Stimulated activated memory B cell treated with anti-CD40 and anti-IgM and Interleukin-4, amounts not matched to agents 10 μg/mL and 1 μg/mL and 100 μg/mL, for 72 hours (primary cell): Measurements from ENCODE around the gene EPHA8.

Experiments
- ATAC-seq: fragments of 150-1000 bp; cut with Tn5 transposase; 2 replicates; pipeline ENCODE4 v1.10.0; 2021
- H3K27ac Mint-ChIP-seq: one replicate; pipeline ENCODE4 v1.8.0; 2022; ENCODE audit warnings: mild to moderate bottlenecking, mixed read lengths
- H3K27me3 Mint-ChIP-seq: one replicate; pipeline ENCODE4 v1.8.0; 2022; ENCODE audit warnings: mixed read lengths
- H3K36me3 Mint-ChIP-seq: one replicate; pipeline ENCODE4 v1.8.0; 2022; ENCODE audit warnings: mixed read lengths
- H3K4me1 Mint-ChIP-seq: one replicate; pipeline ENCODE4 v1.8.0; 2022; ENCODE audit warnings: mixed read lengths
- H3K4me3 Mint-ChIP-seq: one replicate; pipeline ENCODE4 v1.8.0; 2022; ENCODE audit warnings: mild to moderate bottlenecking, moderate library complexity, mixed read lengths
- H3K9me3 Mint-ChIP-seq: one replicate; pipeline ENCODE4 v1.8.0; 2022; ENCODE audit warnings: mixed read lengths

EPHA8 gene

GRCh38 chr1:22627331-22627730 lies 64.0 kb downstream of the EPHA8 start:
- Mint-ChIP-seq H3K36me3 (no peaks in the 10 kb centered on the region), H3K4me1 (no peaks in the 10 kb centered on the region), H3K9me3 (no peaks in the 10 kb centered on the region), H3K27me3 (peaks cover 74% of the 10 kb centered on the region), H3K27ac (no peak overlapping the region), H3K4me3 (no peak overlapping the region)
- ATAC-seq = no peak

GRCh38 chr1:22628698-22629444 lies 65.6 kb downstream of the EPHA8 start:
- Mint-ChIP-seq H3K4me1 (no peaks in the 10 kb centered on the region), H3K27me3 (peaks cover 58% of the 10 kb centered on the region), H3K9me3 (no peaks in the 10 kb centered on the region), H3K27ac (no peak overlapping the region), H3K36me3 (no peaks in the 10 kb centered on the region), H3K4me3 (no peak overlapping the region)
- ATAC-seq = no peak

- ATAC-seq = no peak
- no peaks in the 10 kb centered on the region for H3K9me3 Mint-ChIP-seq
- no peak overlapping the region for H3K27ac Mint-ChIP-seq
- peaks cover 48% of the 10 kb centered on the region for H3K27me3 Mint-ChIP-seq
- H3K4me1 Mint-ChIP-seq = no peaks in the 10 kb centered on the region
- no peak overlapping the region for H3K4me3 Mint-ChIP-seq
- H3K36me3 Mint-ChIP-seq = no peaks in the 10 kb centered on the region
Measured at GRCh38 chr1:22629886-22630285, 66.6 kb downstream of the EPHA8 start.

GRCh38 chr1:22633697-22634463 lies 70.6 kb downstream of the EPHA8 start:
- H3K4me3 Mint-ChIP-seq = no peak overlapping the region
- H3K4me1 Mint-ChIP-seq = no peaks in the 10 kb centered on the region
- H3K36me3 Mint-ChIP-seq = no peaks in the 10 kb centered on the region
- H3K27me3 Mint-ChIP-seq = peaks cover 37% of the 10 kb centered on the region
- no peak for ATAC-seq
- no peaks in the 10 kb centered on the region for H3K9me3 Mint-ChIP-seq
- no peak overlapping the region for H3K27ac Mint-ChIP-seq

- peaks cover 32% of the 10 kb centered on the region for H3K27me3 Mint-ChIP-seq
- no peaks in the 10 kb centered on the region for H3K36me3 Mint-ChIP-seq
- no peak overlapping the region for H3K4me3 Mint-ChIP-seq
- H3K9me3 Mint-ChIP-seq = no peaks in the 10 kb centered on the region
- no peak overlapping the region for H3K27ac Mint-ChIP-seq
- H3K4me1 Mint-ChIP-seq = no peaks in the 10 kb centered on the region
- ATAC-seq = no peak
Measured at GRCh38 chr1:22635436-22635835, 72.1 kb downstream of the EPHA8 start.

GRCh38 chr1:22636353-22636752 lies 73.1 kb downstream of the EPHA8 start, which contains the start of gene C1QA:
Gene C1QA, plus strand, starts transcription at chr1:22636628. Its CDS starts 989 bp downstream, at chr1:22637617.
- H3K4me1 Mint-ChIP-seq = no peaks in the 10 kb centered on the region
- peaks cover 36% of the 10 kb centered on the region for H3K27me3 Mint-ChIP-seq
- no peak for ATAC-seq
- no peak within 1 kb of the TSS for H3K27ac Mint-ChIP-seq
- H3K36me3 Mint-ChIP-seq = no peaks in the 10 kb centered on the region
- H3K9me3 Mint-ChIP-seq = no peaks in the 10 kb centered on the region
- no peak within 1 kb of the TSS for H3K4me3 Mint-ChIP-seq

- no peak for ATAC-seq
- H3K27ac Mint-ChIP-seq = no peak overlapping the region
- peaks cover 41% of the 10 kb centered on the region for H3K27me3 Mint-ChIP-seq
- H3K36me3 Mint-ChIP-seq = no peaks in the 10 kb centered on the region
- no peaks in the 10 kb centered on the region for H3K9me3 Mint-ChIP-seq
- no peaks in the 10 kb centered on the region for H3K4me1 Mint-ChIP-seq
- H3K4me3 Mint-ChIP-seq = no peak overlapping the region
Measured at GRCh38 chr1:22636927-22637326, 73.6 kb downstream of the EPHA8 start.

GRCh38 chr1:22637907-22638445 lies 74.7 kb downstream of the EPHA8 start:
- H3K27ac Mint-ChIP-seq = no peak overlapping the region
- H3K36me3 Mint-ChIP-seq = no peaks in the 10 kb centered on the region
- ATAC-seq = no peak
- no peak overlapping the region for H3K4me3 Mint-ChIP-seq
- no peaks in the 10 kb centered on the region for H3K9me3 Mint-ChIP-seq
- H3K4me1 Mint-ChIP-seq = no peaks in the 10 kb centered on the region
- peaks cover 50% of the 10 kb centered on the region for H3K27me3 Mint-ChIP-seq

- H3K27me3 Mint-ChIP-seq = peaks cover 57% of the 10 kb centered on the region
- H3K4me3 Mint-ChIP-seq = no peak overlapping the region
Measured at GRCh38 chr1:22638476-22639234, 75.4 kb downstream of the EPHA8 start.

GRCh38 chr1:22639286-22639685 lies 76.0 kb downstream of the EPHA8 start:
- peaks cover 63% of the 10 kb centered on the region for H3K27me3 Mint-ChIP-seq
- no peaks in the 10 kb centered on the region for H3K36me3 Mint-ChIP-seq
- no peak overlapping the region for H3K4me3 Mint-ChIP-seq

More at GRCh38 chr1:22638476-22639234, 75.4 kb downstream of the EPHA8 start:
- no peak overlapping the region for H3K27ac Mint-ChIP-seq
- no peak for ATAC-seq
- no peaks in the 10 kb centered on the region for H3K9me3 Mint-ChIP-seq
- no peaks in the 10 kb centered on the region for H3K4me1 Mint-ChIP-seq
- H3K36me3 Mint-ChIP-seq = no peaks in the 10 kb centered on the region

GRCh38 chr1:22641247-22641646 lies 78.0 kb downstream of the EPHA8 start:
- Mint-ChIP-seq H3K4me3 (no peak overlapping the region), H3K27ac (no peak overlapping the region), H3K4me1 (no peaks in the 10 kb centered on the region), H3K36me3 (no peaks in the 10 kb centered on the region), H3K9me3 (no peaks in the 10 kb centered on the region), H3K27me3 (peaks cover 77% of the 10 kb centered on the region)
- ATAC-seq = no peak

More at GRCh38 chr1:22639286-22639685, 76.0 kb downstream of the EPHA8 start:
- Mint-ChIP-seq H3K9me3 (no peaks in the 10 kb centered on the region), H3K27ac (no peak overlapping the region), H3K4me1 (no peaks in the 10 kb centered on the region)
- ATAC-seq = no peak

GRCh38 chr1:22641906-22642636 lies 78.8 kb downstream of the EPHA8 start:
- H3K27me3 Mint-ChIP-seq = peaks cover 69% of the 10 kb centered on the region
- no peaks in the 10 kb centered on the region for H3K9me3 Mint-ChIP-seq
- H3K36me3 Mint-ChIP-seq = no peaks in the 10 kb centered on the region
- ATAC-seq = peak; percentile 73
- H3K27ac Mint-ChIP-seq = no peak overlapping the region
- H3K4me1 Mint-ChIP-seq = no peaks in the 10 kb centered on the region
- no peak overlapping the region for H3K4me3 Mint-ChIP-seq

- no peak for ATAC-seq
- peaks cover 63% of the 10 kb centered on the region for H3K27me3 Mint-ChIP-seq
- H3K4me3 Mint-ChIP-seq = no peak within 1 kb of the TSS
- no peaks in the 10 kb centered on the region for H3K4me1 Mint-ChIP-seq
- no peaks in the 10 kb centered on the region for H3K36me3 Mint-ChIP-seq
- no peak within 1 kb of the TSS for H3K27ac Mint-ChIP-seq
- no peaks in the 10 kb centered on the region for H3K9me3 Mint-ChIP-seq
Measured at GRCh38 chr1:22643381-22643780, 80.1 kb downstream of the EPHA8 start, which contains the start of gene C1QC. Gene C1QC, plus strand, starts transcription at chr1:22643633. Its CDS starts 391 bp downstream, at chr1:22644024.

GRCh38 chr1:22643928-22644327 lies 80.6 kb downstream of the EPHA8 start:
- no peaks in the 10 kb centered on the region for H3K4me1 Mint-ChIP-seq
- no peak overlapping the region for H3K27ac Mint-ChIP-seq
- no peak for ATAC-seq
- H3K27me3 Mint-ChIP-seq = peaks cover 60% of the 10 kb centered on the region
- H3K4me3 Mint-ChIP-seq = no peak overlapping the region
- H3K36me3 Mint-ChIP-seq = no peaks in the 10 kb centered on the region
- H3K9me3 Mint-ChIP-seq = no peaks in the 10 kb centered on the region
